ENCODE data around the gene PLTP. TPM values are rescaled to one million over a fixed set of nuclear protein-coding genes. Genes with fewer than 3 reads are reported as not detected.

Gene PLTP
- total RNA-seq, 1 donor = 10.4 TPM

- DNase-seq (ENCODE audit: low read depth) = peak; percentile 61
- H3K4me3 ChIP-seq (ENCODE audit: low read depth, low read length) = no peak overlapping the region
- TF ChIP-seq CTCF (IDR thresholded peaks at IDR 0.05; ENCODE audit: insufficient read depth, low read depth, low read length) = no peak
Measured at GRCh38 chr20:45918779-45919537, 7.0 kb upstream of the PLTP start.

GRCh38 chr20:45918182-45918737 lies 6.3 kb upstream of the PLTP start:
- H3K4me3 ChIP-seq (ENCODE audit: low read depth, low read length) = no peak overlapping the region
- DNase-seq (ENCODE audit: low read depth) = peak; percentile 90
- no peak for TF ChIP-seq CTCF (IDR thresholded peaks at IDR 0.05; ENCODE audit: insufficient read depth, low read depth, low read length)

GRCh38 chr20:45917790-45918141 lies 5.8 kb upstream of the PLTP start:
- DNase-seq (ENCODE audit: low read depth) = peak; percentile 76
- no peak for TF ChIP-seq CTCF (IDR thresholded peaks at IDR 0.05; ENCODE audit: insufficient read depth, low read depth, low read length)

GRCh38 chr20:45913116-45913515 lies 1.2 kb upstream of the PLTP start:
- H3K4me3 ChIP-seq (ENCODE audit: low read depth, low read length) = no peak overlapping the region
- TF ChIP-seq CTCF (IDR thresholded peaks at IDR 0.05; ENCODE audit: insufficient read depth, low read depth, low read length) = no peak
- DNase-seq (ENCODE audit: low read depth) = no peak

More at GRCh38 chr20:45917790-45918141, 5.8 kb upstream of the PLTP start:
- no peak overlapping the region for H3K4me3 ChIP-seq (ENCODE audit: low read depth, low read length)

GRCh38 chr20:45912344-45912682 lies 358 bp upstream of the PLTP start:
- TF ChIP-seq CTCF (IDR thresholded peaks at IDR 0.05; ENCODE audit: insufficient read depth, low read depth, low read length) = no peak
- H3K4me3 ChIP-seq (ENCODE audit: low read depth, low read length) = peak overlapping the region; percentile 76
- no peak for DNase-seq (ENCODE audit: low read depth)

- TF ChIP-seq CTCF (IDR thresholded peaks at IDR 0.05; ENCODE audit: insufficient read depth, low read depth, low read length) = no peak
- H3K4me3 ChIP-seq (ENCODE audit: low read depth, low read length) = peak overlapping the region; percentile 76
- DNase-seq (ENCODE audit: low read depth) = peak; percentile 99
Measured at GRCh38 chr20:45910670-45911485, 1.1 kb downstream of the PLTP start.

All from fibroblast of villous mesenchyme (primary cell).